HEK293T (cell line): ENCODE data around the gene NFIC.

Experiments
- CTCF ChIA-PET: fragments of 350-600 bp; formaldehyde crosslinking; extraction: SDS; loops from one replicate; lab custom pipeline; 2021; ENCODE audit warnings: antibody characterized with exemption, inconsistent platforms; lab: Yijun Ruan, JAX
- POLR2A ChIA-PET: fragments of 350-600 bp; formaldehyde crosslinking; extraction: SDS; loops from one replicate; lab custom pipeline; 2020; ENCODE audit warnings: antibody characterized with exemption, inconsistent platforms; lab: Yijun Ruan, JAX
- DNase-seq: peaks from one replicate; pipeline ENCODE4 v3.0.0; 2012; ENCODE audit warnings: mixed read lengths; ENCODE audit errors: extremely low spot score
- ARNT ChIP-seq: fragments of 450-650 bp; IDR thresholded peaks from 2 replicates; pipeline ENCODE4 v1.6.1; 2017; ENCODE audit warnings: mild to moderate bottlenecking
- BHLHE40 ChIP-seq: fragments of 450-650 bp; IDR thresholded peaks from 2 replicates; pipeline ENCODE4 v1.6.1; 2016; ENCODE audit warnings: mild to moderate bottlenecking, moderate library complexity, borderline replicate concordance
- CTBP1 ChIP-seq: fragments of 450-650 bp; IDR thresholded peaks from 2 replicates; pipeline ENCODE4 v1.6.1; 2016; ENCODE audit warnings: borderline replicate concordance
- ELF4 ChIP-seq: fragments of 450-650 bp; IDR thresholded peaks from 2 replicates; pipeline ENCODE4 v1.6.1; 2017; ENCODE audit warnings: antibody characterized with exemption
- FOXA1 ChIP-seq: fragments of 450-650 bp; IDR thresholded peaks from 2 replicates; pipeline ENCODE4 v1.6.1; 2016; ENCODE audit warnings: mild to moderate bottlenecking
- FOXK2 ChIP-seq: fragments of 450-650 bp; IDR thresholded peaks from 2 replicates; pipeline ENCODE4 v1.6.1; 2016; ENCODE audit warnings: mild to moderate bottlenecking
- FOXM1 ChIP-seq: fragments of 450-650 bp; IDR thresholded peaks from 2 replicates; pipeline ENCODE4 v1.6.1; 2017; ENCODE audit warnings: mild to moderate bottlenecking, borderline replicate concordance
- HDGF ChIP-seq: fragments of 450-650 bp; IDR thresholded peaks from 2 replicates; pipeline ENCODE4 v1.6.1; 2017; ENCODE audit warnings: antibody characterized with exemption, borderline replicate concordance
- L3MBTL2 ChIP-seq: fragments of 450-650 bp; conservative IDR thresholded peaks from 2 replicates; pipeline ENCODE4 v1.6.1; 2016; ENCODE audit warnings: mild to moderate bottlenecking
- LEF1 ChIP-seq: fragments of 450-650 bp; IDR thresholded peaks from 2 replicates; pipeline ENCODE4 v1.6.1; 2017; ENCODE audit warnings: mild to moderate bottlenecking, borderline replicate concordance
- NFRKB ChIP-seq: fragments of 450-650 bp; IDR thresholded peaks from 2 replicates; pipeline ENCODE4 v1.6.1; 2016; ENCODE audit warnings: mild to moderate bottlenecking, moderate library complexity
- SP1 ChIP-seq: fragments of 450-650 bp; IDR thresholded peaks from 2 replicates; pipeline ENCODE4 v1.6.1; 2017
- SUZ12 ChIP-seq: fragments of 450-650 bp; IDR thresholded peaks from 2 replicates; pipeline ENCODE4 v1.6.1; 2016; ENCODE audit warnings: mild to moderate bottlenecking
- TARDBP ChIP-seq: fragments of 450-650 bp; IDR thresholded peaks from 2 replicates; pipeline ENCODE4 v1.6.1; 2016
- ZNF384 ChIP-seq: fragments of 450-650 bp; IDR thresholded peaks from 2 replicates; pipeline ENCODE4 v1.6.1; 2016
- TF ChIP-seq, protein P1 (sequence below): fragments of 450-650 bp; IDR thresholded peaks from 2 replicates; pipeline ENCODE4 v1.6.1; 2016

NFIC gene

DNA sequence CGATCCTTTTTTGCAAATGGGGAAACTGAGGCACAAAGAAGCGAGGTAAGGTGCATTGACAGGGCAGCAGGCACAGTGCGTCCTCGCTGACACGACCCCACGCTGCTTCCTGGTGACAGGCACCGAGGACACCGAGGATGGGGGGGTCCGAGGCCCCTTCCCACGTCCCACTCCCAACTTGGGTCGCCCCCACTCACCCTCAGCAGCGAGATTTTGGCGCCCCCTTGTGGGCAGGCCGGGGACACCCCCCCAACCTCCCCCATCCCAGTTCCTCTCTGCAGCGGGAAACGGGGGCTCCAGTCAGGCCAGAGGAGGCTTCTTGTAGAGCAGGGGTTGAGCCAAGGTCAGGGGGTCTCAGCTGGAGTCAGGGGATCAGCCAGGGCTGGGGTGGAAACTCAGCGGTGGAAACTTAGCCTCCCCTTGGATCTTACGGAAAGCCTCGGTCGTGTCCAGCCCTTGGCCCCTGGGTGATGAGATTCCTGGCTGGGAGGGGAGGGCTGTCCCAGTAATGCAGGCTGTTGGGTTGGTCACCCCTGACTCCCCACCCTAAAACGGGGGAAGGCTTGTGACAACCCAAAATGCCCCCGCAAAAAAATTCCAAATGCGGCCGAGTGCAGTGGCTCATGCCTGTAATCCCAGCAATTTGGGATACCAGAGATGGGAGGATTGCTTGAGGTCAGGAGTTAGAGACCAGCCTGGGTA lies 105.7 kb downstream of the NFIC start:
- POLR2A ChIA-PET = no interaction called here
- DNase-seq = peak; percentile 69
- TF ChIP-seq LEF1 (no peak), FOXM1 (peak; percentile 54; the same call in 1 of the 2 replicates), ELF4 (no peak)
- TF ChIP-seq, protein P1, sequence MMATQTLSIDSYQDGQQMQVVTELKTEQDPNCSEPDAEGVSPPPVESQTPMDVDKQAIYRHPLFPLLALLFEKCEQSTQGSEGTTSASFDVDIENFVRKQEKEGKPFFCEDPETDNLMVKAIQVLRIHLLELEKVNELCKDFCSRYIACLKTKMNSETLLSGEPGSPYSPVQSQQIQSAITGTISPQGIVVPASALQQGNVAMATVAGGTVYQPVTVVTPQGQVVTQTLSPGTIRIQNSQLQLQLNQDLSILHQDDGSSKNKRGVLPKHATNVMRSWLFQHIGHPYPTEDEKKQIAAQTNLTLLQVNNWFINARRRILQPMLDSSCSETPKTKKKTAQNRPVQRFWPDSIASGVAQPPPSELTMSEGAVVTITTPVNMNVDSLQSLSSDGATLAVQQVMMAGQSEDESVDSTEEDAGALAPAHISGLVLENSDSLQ = no peak
- CTCF ChIA-PET = interaction anchor here (0.6 to 2.8 kb wide), 4 partner anchors 11 to 158 kb away, joined by 4 to 9 read pairs (median 7); partner anchors contain the start of gene SMIM44

DNA sequence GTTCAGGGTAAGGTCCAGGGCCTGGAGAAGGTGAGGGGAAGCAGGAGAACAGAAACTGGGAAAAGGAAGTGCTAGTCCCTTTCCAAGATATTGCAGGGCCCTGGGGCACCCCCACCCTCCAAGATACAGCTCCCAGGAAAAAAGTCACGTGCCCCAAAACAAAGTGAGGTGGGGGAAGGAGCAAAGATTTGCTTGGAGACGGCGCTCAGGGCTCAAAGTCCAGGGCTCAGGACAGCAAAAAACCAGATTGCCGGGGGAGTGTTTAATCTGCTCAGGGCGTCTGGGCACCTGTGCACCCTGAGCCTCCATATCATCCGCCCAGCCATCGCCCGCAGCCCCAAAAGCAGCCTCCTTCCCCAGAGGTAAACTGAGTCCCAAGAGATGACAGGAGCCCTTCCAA lies 107.6 kb downstream of the NFIC start:
- TF ChIP-seq LEF1 (no peak), NFRKB (no peak), FOXA1 (no peak), HDGF (no peak), ZNF384 (no peak), FOXK2 (no peak), TARDBP (no peak), SUZ12 (no peak)
- DNase-seq = no peak
- ChIA-PET CTCF (no interaction called here), POLR2A (no interaction called here)

DNA sequence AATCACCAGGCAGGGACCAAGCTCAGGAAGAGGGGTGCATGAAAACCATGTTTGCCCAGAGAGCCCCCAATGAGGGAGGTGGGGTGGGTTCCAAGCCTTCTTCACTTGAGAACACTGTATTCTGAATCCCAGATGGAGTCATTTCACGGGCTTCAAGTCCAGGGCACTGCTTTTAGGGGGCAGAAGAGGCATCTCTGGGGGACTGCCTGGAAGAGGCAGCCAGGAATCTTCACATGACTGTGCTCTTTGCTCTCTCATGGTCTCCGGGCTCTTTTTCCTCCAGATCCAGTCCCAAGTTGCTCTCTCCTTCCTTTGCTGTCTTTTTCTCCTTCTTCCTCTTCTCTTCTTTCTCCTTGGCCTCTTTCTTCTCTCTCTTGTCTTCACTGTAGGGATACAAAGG lies 108.2 kb downstream of the NFIC start:
- no peak for DNase-seq
- TF ChIP-seq SP1 = no peak
- TF ChIP-seq FOXA1 = no peak
- no peak for TF ChIP-seq CTBP1
- no peak for TF ChIP-seq FOXM1
- no peak for TF ChIP-seq ARNT
- TF ChIP-seq BHLHE40 = no peak
- TF ChIP-seq FOXK2 = no peak
- TF ChIP-seq NFRKB = no peak
- TF ChIP-seq ZNF384 = no peak
- TF ChIP-seq SUZ12 = no peak
- no peak for TF ChIP-seq L3MBTL2
- ChIA-PET POLR2A (no interaction called here), CTCF (no interaction called here)

DNA sequence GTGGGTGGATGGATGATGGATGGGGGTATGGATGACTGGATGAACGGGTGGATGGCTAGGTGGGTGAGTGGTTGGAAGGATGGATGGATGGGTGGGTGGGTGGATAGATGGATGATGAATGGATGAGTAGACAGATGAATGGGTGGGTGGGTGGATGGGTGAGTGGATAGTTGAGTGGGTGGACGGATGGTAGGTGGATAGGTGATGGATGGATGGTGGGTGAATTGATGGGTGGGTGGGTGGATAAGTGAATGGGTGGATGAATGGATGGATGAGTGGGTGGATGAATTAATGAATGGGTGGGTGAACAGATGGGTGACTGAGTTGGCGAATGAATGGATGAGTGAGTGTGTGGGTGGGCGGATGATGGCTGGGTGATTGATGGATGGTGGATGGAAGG lies 109.1 kb downstream of the NFIC start:
- CTCF ChIA-PET = no interaction called here
- DNase-seq = no peak
- POLR2A ChIA-PET = no interaction called here
- TF ChIP-seq NFRKB (no peak), SP1 (no peak), TARDBP (no peak)

DNA sequence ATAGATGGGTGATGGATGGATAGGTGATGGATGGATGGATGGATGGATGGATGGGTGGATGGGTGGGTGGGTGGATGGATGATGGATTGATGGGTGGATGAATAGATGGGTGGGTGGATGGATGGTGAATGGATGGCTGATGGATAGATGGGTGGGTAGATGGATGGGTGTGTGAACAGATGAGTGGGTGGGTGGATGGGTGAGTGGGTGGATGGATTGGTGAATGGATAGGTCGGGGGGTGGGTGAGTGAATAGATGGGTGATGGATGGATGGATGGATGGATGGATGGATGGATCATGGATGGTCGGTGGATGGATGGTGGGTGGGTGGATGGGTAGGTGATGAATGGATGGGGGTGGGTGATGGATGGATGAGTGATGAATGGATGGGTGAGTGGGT lies 110.4 kb downstream of the NFIC start:
- no peak for TF ChIP-seq FOXM1
- TF ChIP-seq ELF4 = no peak
- TF ChIP-seq SUZ12 = no peak
- TF ChIP-seq, protein P1 = no peak; the same call in 1 of the 2 replicates
- no peak for TF ChIP-seq BHLHE40
- DNase-seq = no peak
- CTCF ChIA-PET = interaction anchor here (0.6 kb wide), 1 partner anchor 8 kb away, joined by 3 read pairs; no protein-coding TSS in a partner anchor
- POLR2A ChIA-PET = no interaction called here

DNA sequence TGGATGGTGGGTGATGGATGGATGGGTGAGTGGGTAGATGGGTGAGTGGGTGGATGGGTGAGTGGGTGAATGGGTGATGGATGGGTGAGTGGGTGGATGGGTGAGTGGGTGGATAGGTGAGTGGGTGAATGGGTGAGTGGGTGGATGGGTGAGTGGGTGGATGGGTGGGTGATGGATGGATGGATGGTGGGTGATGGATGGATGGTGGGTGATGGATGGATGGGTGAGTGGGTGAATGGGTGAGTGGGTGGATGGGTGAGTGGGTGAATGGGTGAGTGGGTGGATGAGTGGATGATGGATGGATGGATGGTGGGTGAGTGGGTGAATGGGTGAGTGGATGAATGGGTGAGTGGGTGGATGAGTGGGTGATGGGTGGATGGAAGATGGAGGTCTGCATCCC lies 111.1 kb downstream of the NFIC start:
- ChIA-PET CTCF (no interaction called here), POLR2A (no interaction called here)
- DNase-seq = no peak
- TF ChIP-seq TARDBP (peak; percentile 95), FOXM1 (no peak), L3MBTL2 (no peak), BHLHE40 (no peak)

DNA sequence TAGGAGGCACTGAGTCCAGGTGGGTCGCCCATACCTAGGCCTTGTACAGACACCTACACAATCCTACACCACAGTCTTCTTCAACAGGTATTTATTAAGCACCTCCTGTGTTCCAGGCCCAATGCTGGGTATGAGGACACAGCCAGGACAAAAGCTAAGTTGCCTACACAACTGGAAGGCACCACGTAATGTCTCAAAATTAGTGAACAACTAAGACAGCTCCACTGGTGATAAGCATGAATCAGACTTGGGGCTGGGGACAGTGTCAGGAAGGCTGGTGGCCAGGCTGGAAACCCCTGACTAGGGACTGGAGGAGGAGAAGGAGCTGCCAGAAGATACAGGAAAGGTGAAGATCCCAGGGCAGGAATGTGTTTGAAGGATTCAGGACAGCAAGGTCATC lies 111.6 kb downstream of the NFIC start:
- POLR2A ChIA-PET = no interaction called here
- DNase-seq = no peak
- CTCF ChIA-PET = no interaction called here
- TF ChIP-seq ARNT (no peak), NFRKB (no peak), L3MBTL2 (no peak), SUZ12 (no peak), TARDBP (no peak), CTBP1 (no peak), ELF4 (no peak), SP1 (no peak), ZNF384 (no peak), FOXK2 (no peak), FOXA1 (no peak), FOXM1 (no peak)
- TF ChIP-seq, protein P1 = no peak
